HEK293 (cell line): ENCODE data around the gene RPS6KC1.

ENCODE experiments used
- CTCF ChIA-PET: fragments of 350-600 bp; formaldehyde crosslinking; extraction: SDS; loops from one replicate; lab custom pipeline; 2021; ENCODE audit warnings: antibody characterized with exemption; lab: Yijun Ruan, JAX
- POLR2A ChIA-PET: fragments of 300-600 bp; formaldehyde crosslinking; extraction: SDS; loops from one replicate; lab custom pipeline; 2020; ENCODE audit warnings: antibody characterized with exemption, inconsistent platforms; lab: Yijun Ruan, JAX
- H3K27ac ChIP-seq: fragments of 200-500 bp; sonication (Bioruptor generic); 2 replicates; pipeline ENCODE4 v1.5.1; 2014; ENCODE audit warnings: low read depth, low read length, control low read depth, inconsistent platforms; ENCODE audit errors: extremely low read depth
- H3K36me3 ChIP-seq, 2 experiments: fragments of 200-500 bp in 1 of 2; sonication (Bioruptor generic) in 1 of 2; 1 replicate in 1 of 2; 2 replicates in 1 of 2; pipeline ENCODE4 v1.5.1; 2014 to 2017; ENCODE audit warnings: inconsistent platforms in 2 of 2, low read length in 2 of 2; ENCODE audit not compliant: control insufficient read depth in 2 of 2, insufficient read depth in 1 of 2
- H3K4me1 ChIP-seq: fragments of 200-500 bp; sonication (Bioruptor generic); 2 replicates; pipeline ENCODE4 v1.5.1; 2014; ENCODE audit warnings: mild to moderate bottlenecking, low read length, inconsistent platforms; ENCODE audit not compliant: control insufficient read depth, insufficient read depth
- H3K4me3 ChIP-seq: 2 replicates; pipeline ENCODE4 v1.5.1; 2011; ENCODE audit warnings: low read depth, mild to moderate bottlenecking, control low read depth, low read length, moderate library complexity
- H3K9me3 ChIP-seq: fragments of 200-500 bp; sonication (Bioruptor generic); 2 replicates; pipeline ENCODE4 v1.5.1; 2014; ENCODE audit warnings: low read depth, low read length, inconsistent platforms; ENCODE audit not compliant: control insufficient read depth, insufficient read depth
- EGR2 ChIP-seq: fragments of 450-650 bp; formaldehyde crosslinking; IDR thresholded peaks from 2 replicates; pipeline ENCODE4 v1.5.1; 2016; ENCODE audit warnings: low read depth, missing biosample characterization, missing genetic modification characterization
- GFI1B ChIP-seq: fragments of 450-650 bp; formaldehyde crosslinking; IDR thresholded peaks from 2 replicates; pipeline ENCODE4 v1.5.1; 2016; ENCODE audit warnings: missing biosample characterization, missing genetic modification characterization
- HOXC10 ChIP-seq: sonication (generic); formaldehyde crosslinking; IDR thresholded peaks from 2 replicates; pipeline ENCODE4 v1.8.1; 2023; ENCODE audit warnings: mild to moderate bottlenecking, missing genetic modification reagents
- PRDM4 ChIP-seq: fragments of 450-650 bp; formaldehyde crosslinking; IDR thresholded peaks from 2 replicates; pipeline ENCODE4 v1.5.1; 2017; ENCODE audit warnings: missing biosample characterization, missing genetic modification characterization
- YY1 ChIP-seq: fragments of 450-650 bp; formaldehyde crosslinking; IDR thresholded peaks from 2 replicates; pipeline ENCODE4 v1.5.1; 2018; ENCODE audit warnings: missing biosample characterization, missing genetic modification characterization
- ZBTB20 ChIP-seq: fragments of 450-650 bp; formaldehyde crosslinking; IDR thresholded peaks from 2 replicates; pipeline ENCODE4 v1.5.1; 2016; ENCODE audit warnings: missing biosample characterization, missing genetic modification characterization
- ZBTB21 ChIP-seq: fragments of 450-650 bp; formaldehyde crosslinking; IDR thresholded peaks from 2 replicates; pipeline ENCODE4 v1.5.1; 2017; ENCODE audit warnings: missing biosample characterization, missing genetic modification characterization
- ZBTB8A ChIP-seq: fragments of 450-650 bp; formaldehyde crosslinking; IDR thresholded peaks from 2 replicates; pipeline ENCODE4 v1.5.1; 2016; ENCODE audit warnings: missing biosample characterization, missing genetic modification characterization
- ZIC2 ChIP-seq: fragments of 450-650 bp; formaldehyde crosslinking; IDR thresholded peaks from 2 replicates; pipeline ENCODE4 v1.5.1; 2016; ENCODE audit warnings: missing biosample characterization, missing genetic modification characterization
- ZNF10 ChIP-seq: fragments of 450-650 bp; formaldehyde crosslinking; IDR thresholded peaks from 2 replicates; pipeline ENCODE4 v1.5.1; 2017; ENCODE audit warnings: missing biosample characterization, missing genetic modification characterization
- ZNF138 ChIP-seq: fragments of 450-650 bp; formaldehyde crosslinking; IDR thresholded peaks from 2 replicates; pipeline ENCODE4 v1.5.1; 2016; ENCODE audit warnings: missing biosample characterization, missing genetic modification characterization, borderline replicate concordance
- ZNF175 ChIP-seq: fragments of 450-650 bp; formaldehyde crosslinking; IDR thresholded peaks from 2 replicates; pipeline ENCODE4 v1.5.1; 2016; ENCODE audit warnings: missing biosample characterization, missing genetic modification characterization
- ZNF366 ChIP-seq: fragments of 450-650 bp; formaldehyde crosslinking; conservative IDR thresholded peaks from 2 replicates; pipeline ENCODE4 v1.5.1; 2016; ENCODE audit warnings: missing biosample characterization, missing genetic modification characterization
- ZNF560 ChIP-seq: fragments of 450-650 bp; formaldehyde crosslinking; IDR thresholded peaks from 2 replicates; pipeline ENCODE4 v1.5.1; 2017; ENCODE audit warnings: missing biosample characterization, missing genetic modification characterization, borderline replicate concordance
- ZNF621 ChIP-seq: fragments of 450-650 bp; formaldehyde crosslinking; IDR thresholded peaks from 2 replicates; pipeline ENCODE4 v1.5.1; 2017; ENCODE audit warnings: missing biosample characterization, missing genetic modification characterization
- ZNF658 ChIP-seq: fragments of 450-650 bp; formaldehyde crosslinking; IDR thresholded peaks from 2 replicates; pipeline ENCODE4; 2016; ENCODE audit warnings: missing biosample characterization, missing genetic modification characterization
- ZNF830 ChIP-seq: fragments of 450-650 bp; IDR thresholded peaks from 2 replicates; pipeline ENCODE4 v1.5.0; 2018; ENCODE audit warnings: missing biosample characterization, missing genetic modification characterization, low read depth, mild to moderate bottlenecking, moderate library complexity
- ZNF843 ChIP-seq: fragments of 450-650 bp; formaldehyde crosslinking; IDR thresholded peaks from 2 replicates; pipeline ENCODE4 v1.5.1; 2016; ENCODE audit warnings: missing biosample characterization, missing genetic modification characterization

RPS6KC1 gene

GRCh38 chr1:213227458-213227857 is 176.4 kb downstream of the RPS6KC1 start:
- Histone ChIP-seq H3K9me3 (no peaks in the 10 kb centered on the region), H3K36me3 (no peaks in the 10 kb centered on the region), H3K27ac (no peak overlapping the region), H3K4me1 (peaks cover 5% of the 10 kb centered on the region), H3K4me3 (no peak overlapping the region)
- TF ChIP-seq ZNF10 (tag by site-specific recombination) (no peak), ZBTB8A (tag by site-specific recombination) (no peak), ZNF658 (tag by site-specific recombination) (no peak), ZNF830 (tag by site-specific recombination) (no peak)
- POLR2A ChIA-PET = no interaction called here
- CTCF ChIA-PET = no interaction called here

GRCh38 chr1:213231795-213232231 is 180.8 kb downstream of the RPS6KC1 start:
- Histone ChIP-seq H3K4me3 (no peak overlapping the region), H3K36me3 (peaks cover 0 to 6% of the 10 kb centered on the region in 2 experiments; a peak in 1 of 3 replicates), H3K9me3 (no peaks in the 10 kb centered on the region), H3K4me1 (peaks cover 5% of the 10 kb centered on the region), H3K27ac (no peak overlapping the region)
- ChIA-PET POLR2A (no interaction called here), CTCF (interaction anchor here (1.1 kb wide), 1 partner anchor 109 kb away, joined by 4 read pairs; no protein-coding TSS in a partner anchor)
- TF ChIP-seq HOXC10 (CRISPR knock-in tag) (no peak), ZIC2 (tag by site-specific recombination) (peak; percentile 49; the same call in 1 of the 2 replicates), PRDM4 (tag by site-specific recombination) (no peak)

- ChIA-PET CTCF (interaction anchor here (2.6 kb wide), 1 partner anchor 880 kb away, joined by 9 read pairs; no protein-coding TSS in a partner anchor), POLR2A (no interaction called here)
- Histone ChIP-seq H3K27ac (no peak overlapping the region), H3K4me1 (peaks cover 5% of the 10 kb centered on the region; the same call in 1 of the 2 replicates), H3K9me3 (no peaks in the 10 kb centered on the region), H3K4me3 (no peak overlapping the region), H3K36me3 (peaks cover 0 to 5% of the 10 kb centered on the region in 2 experiments; a peak in 1 of 3 replicates)
- TF ChIP-seq ZNF138 = no peak
- TF ChIP-seq ZBTB20 (tag by site-specific recombination) = no peak
- TF ChIP-seq PRDM4 (tag by site-specific recombination) = no peak
- no peak for TF ChIP-seq ZNF175 (tag by site-specific recombination)
- TF ChIP-seq ZNF560 (tag by site-specific recombination) = no peak
- no peak for TF ChIP-seq ZNF621 (tag by site-specific recombination)
- TF ChIP-seq GFI1B = no peak
- no peak for TF ChIP-seq YY1 (tag by site-specific recombination)
- no peak for TF ChIP-seq ZNF366 (tag by site-specific recombination)
- TF ChIP-seq ZBTB21 = no peak
- TF ChIP-seq EGR2 (tag by site-specific recombination) = no peak
- TF ChIP-seq ZNF843 (tag by site-specific recombination) = no peak
These were observed 191.8 kb downstream of the RPS6KC1 start for GRCh38 chr1:213242883-213243282.
